NCI-H2196 (cell line): ENCODE measurements around the gene MAP2K6.

Experiments used
- DNase-seq: peaks from one replicate; lab custom pipeline; 2025; ENCODE audit not compliant: unreplicated experiment; lab: John Stamatoyannopoulos, UW

Gene MAP2K6

GRCh38 chr17:69414408-69415274 lies at the start of gene MAP2K6:
TSS of gene MAP2K6 (plus strand) at chr17:69414697. CDS start at chr17:69414985, 288 bp downstream.
- DNase-seq: peak; percentile 59

- DNase-seq: no peak
Measured at GRCh38 chr17:69367298-69367697, 47.2 kb upstream of the MAP2K6 start.

DNA sequence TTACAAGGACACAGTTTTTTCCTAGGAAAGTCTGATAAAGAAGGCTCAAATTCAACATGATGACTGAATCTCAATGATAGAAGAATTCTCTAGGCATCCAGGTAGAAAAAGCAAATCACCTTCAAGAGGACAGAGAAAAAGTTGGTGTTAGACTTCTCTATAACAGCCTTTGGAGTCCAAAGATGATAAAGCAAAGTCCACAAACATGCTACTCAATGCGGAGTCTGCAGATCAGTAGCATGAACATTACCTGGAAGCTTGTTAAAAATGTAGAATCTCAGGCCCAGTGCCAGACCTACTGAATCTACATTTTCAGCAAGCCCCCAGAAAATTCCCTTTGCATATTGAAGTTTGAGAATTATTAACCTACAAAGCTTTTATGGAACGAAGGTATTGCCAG lies 41.4 kb upstream of the MAP2K6 start:
- no peak for DNase-seq

GRCh38 chr17:69375229-69375628 lies 39.3 kb upstream of the MAP2K6 start:
- DNase-seq: no peak

DNA sequence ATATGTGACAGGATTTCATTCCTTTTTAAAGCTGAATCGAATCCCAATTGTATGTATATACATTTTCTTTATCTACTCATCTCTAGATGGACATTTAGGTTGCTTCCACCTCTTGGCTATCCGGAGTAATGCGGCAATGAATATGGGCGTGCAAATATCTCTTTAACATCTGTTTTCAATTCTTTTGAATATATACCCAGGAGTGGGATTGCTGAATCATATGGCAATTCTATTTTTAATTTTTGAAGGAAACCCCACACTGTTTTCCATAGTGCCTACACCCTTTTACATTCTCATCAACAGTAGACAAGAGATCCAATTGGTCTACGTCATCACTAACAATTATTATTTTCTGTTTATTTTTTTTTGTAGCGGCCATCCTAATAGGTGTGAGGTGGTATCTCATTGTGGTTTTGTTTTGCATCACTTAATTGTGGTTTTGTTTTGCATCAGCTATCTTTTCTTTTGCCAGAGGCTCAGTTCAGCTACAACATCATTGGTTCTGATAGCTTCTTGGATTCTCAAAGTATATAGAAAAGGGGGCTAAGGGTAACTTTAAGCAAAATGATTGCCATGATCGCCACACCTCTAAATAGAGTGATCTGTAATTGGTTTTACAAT lies 25.6 kb upstream of the MAP2K6 start:
- DNase-seq: no peak

GRCh38 chr17:69390795-69391501 lies 23.5 kb upstream of the MAP2K6 start:
- no peak for DNase-seq

- no peak for DNase-seq
Measured at GRCh38 chr17:69401251-69401650, 13.2 kb upstream of the MAP2K6 start.

GRCh38 chr17:69402052-69402451 lies 12.4 kb upstream of the MAP2K6 start:
- no peak for DNase-seq

DNA sequence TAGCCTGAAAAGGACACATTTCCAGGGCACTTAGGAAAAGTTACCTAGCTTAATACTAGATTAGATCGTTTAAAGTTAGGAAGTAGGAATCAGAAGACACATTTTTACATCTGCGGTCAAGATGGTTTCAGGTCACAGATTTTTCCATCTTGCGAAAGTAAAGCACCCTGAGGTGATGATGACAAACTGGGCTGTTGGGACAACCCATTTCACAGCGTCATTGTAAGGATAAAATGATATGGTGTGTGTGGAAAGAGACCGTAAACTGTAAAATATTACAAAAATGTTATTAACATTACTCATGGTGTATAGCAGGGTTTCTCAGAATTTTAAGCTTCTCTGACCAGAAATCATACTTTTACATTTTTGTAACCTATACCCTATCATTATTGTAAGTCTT lies 10.1 kb upstream of the MAP2K6 start:
- no peak for DNase-seq

DNA sequence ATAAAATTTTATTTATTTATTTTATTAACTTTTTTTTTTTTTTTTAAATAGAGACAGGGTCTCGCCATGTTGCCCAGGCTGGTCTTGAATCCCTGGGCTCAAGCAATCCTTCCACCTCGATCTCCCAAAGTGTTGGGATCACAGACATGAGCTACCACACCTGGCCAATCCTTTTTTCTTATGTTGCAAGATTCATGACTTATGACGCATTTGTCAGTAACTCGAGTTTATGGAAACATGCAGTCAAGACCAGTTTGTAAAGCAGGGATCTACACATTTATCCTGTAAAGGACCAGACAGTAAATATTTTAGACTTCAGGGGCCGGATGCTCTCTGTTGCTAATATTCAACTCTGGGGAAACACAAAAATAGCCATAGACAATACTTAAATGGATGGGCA lies 9.4 kb upstream of the MAP2K6 start:
- no peak for DNase-seq

GRCh38 chr17:69406941-69407340 lies 7.6 kb upstream of the MAP2K6 start:
- DNase-seq: no peak

GRCh38 chr17:69407759-69408158 lies 6.7 kb upstream of the MAP2K6 start:
- no peak for DNase-seq

- no peak for DNase-seq
Measured at GRCh38 chr17:69410671-69411070, 3.8 kb upstream of the MAP2K6 start.

DNA sequence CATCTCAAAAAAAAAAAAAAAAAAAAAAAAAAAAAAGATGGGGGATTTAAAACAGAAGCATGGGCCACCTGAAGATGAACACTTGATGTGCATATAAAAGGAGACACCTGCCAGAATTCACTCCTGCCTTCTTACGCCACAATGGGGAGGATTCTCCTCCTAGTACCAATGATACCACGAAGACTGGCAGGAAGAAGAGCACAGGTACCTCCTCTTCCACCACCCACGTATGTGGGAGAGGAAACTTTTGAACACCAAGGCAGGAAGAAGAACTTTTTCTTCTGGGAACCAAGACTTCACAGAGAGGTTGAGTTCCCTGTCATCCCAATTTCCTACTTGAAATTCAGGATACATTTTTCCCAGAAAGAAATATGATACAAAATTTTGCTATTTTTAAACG lies 2.7 kb upstream of the MAP2K6 start:
- no peak for DNase-seq

- DNase-seq: no peak
Measured at GRCh38 chr17:69412251-69412671, 2.2 kb upstream of the MAP2K6 start.

GRCh38 chr17:69415431-69415830 lies 934 bp downstream of the MAP2K6 start:
- no peak for DNase-seq

- DNase-seq: no peak
Measured at GRCh38 chr17:69417545-69418483, 3.3 kb downstream of the MAP2K6 start.

GRCh38 chr17:69418535-69418934 lies 4.0 kb downstream of the MAP2K6 start:
- DNase-seq: no peak

DNA sequence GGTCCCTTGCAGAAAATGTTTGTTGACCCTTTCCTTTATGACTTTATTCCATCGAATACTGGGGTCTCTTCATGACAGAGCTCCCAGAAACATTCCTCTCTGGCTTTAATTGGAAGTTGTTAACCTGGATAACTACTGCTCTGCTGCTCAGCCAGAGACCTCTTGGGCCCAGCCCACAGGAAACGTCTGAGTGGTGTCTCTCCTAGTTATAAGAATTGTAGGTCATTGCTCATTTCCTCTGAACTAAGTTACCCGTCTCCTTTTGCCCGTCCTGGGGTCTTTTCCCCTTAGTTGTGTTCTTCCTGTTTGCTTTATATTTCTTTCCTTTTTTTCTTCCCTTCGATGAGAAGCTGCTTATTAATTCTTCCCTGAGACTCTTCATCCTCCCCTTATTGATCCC lies 9.0 kb downstream of the MAP2K6 start:
- no peak for DNase-seq

GRCh38 chr17:69424287-69425041 lies 10.0 kb downstream of the MAP2K6 start:
- DNase-seq: no peak
